ENCODE measurements around the gene ZNF77.
"Not testable (repeated sequence)": the region's sequence is repeated elsewhere in the genome, so short reads cannot be mapped to it uniquely, and the experiment has no call there.

DNA sequence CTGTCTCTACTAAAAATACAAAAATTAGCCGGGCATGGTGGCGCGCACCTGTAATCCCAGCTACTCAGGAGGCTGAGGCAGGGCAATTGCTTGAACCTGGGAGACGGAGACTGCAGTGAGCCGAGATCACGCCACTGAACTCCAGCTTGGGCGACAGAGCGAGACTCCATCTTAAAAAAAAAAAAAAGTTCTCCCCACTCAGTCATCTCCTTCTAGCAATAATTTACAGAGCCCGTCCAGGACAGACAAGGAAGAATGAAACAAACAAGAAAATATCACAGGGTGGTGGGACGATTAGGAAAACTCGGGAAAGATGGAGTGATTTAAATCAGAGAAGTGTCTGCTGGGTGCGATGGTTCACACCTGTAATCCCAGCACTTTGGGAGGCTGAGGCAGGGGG lies 18.9 kb upstream of the ZNF77 start:
- not testable (repeated sequence) for TF ChIP-seq CTCF (IDR thresholded peaks at IDR 0.05; ENCODE audit: low read depth, low read length, poor library complexity, severe bottlenecking); EZH2phosphoT487 (IDR thresholded peaks at IDR 0.05; ENCODE audit: borderline replicate concordance, low read length)
